Transverse colon (tissue), 4 donors: ENCODE results near the gene BIRC6. TPM values are rescaled to one million over a fixed set of nuclear protein-coding genes. Genes with fewer than 3 reads are reported as not detected.

Experiments used
- DNase-seq: peaks from one replicate; pipeline ENCODE4 v3.0.0-alpha.2; 2019
- H3K27ac ChIP-seq, 4 donors: fragments of 200-600 bp; sonication (generic); 2 replicates each; pipeline ENCODE4 v1.5.1; 2016 to 2018; ENCODE audit warnings: inconsistent platforms in 4 of 4
- H3K27me3 ChIP-seq: fragments of 200-600 bp; sonication (generic); 2 replicates; pipeline ENCODE4 v1.5.1; 2017; ENCODE audit warnings: inconsistent platforms
- H3K36me3 ChIP-seq, 4 donors: fragments of 200-600 bp; sonication (generic); 2 replicates each; pipeline ENCODE4 v1.5.1; 2017 to 2019; ENCODE audit warnings: inconsistent platforms in 4 of 4
- H3K4me1 ChIP-seq, 4 donors: fragments of 200-600 bp; sonication (generic); 2 replicates each; pipeline ENCODE4 v1.5.1; 2017 to 2020; ENCODE audit warnings: inconsistent platforms in 4 of 4
- H3K4me3 ChIP-seq, 4 donors: fragments of 200-600 bp; sonication (generic); 1 replicate in 1 of 4; 2 replicates in 3 of 4; pipeline versions ENCODE4 v1.5.1 to v1.6.1; 2017 to 2019; ENCODE audit warnings: inconsistent platforms in 4 of 4
- H3K9me3 ChIP-seq, 2 donors: fragments of 200-600 bp; sonication (generic); 2 replicates each; pipeline ENCODE4 v1.5.1; 2017 to 2019; ENCODE audit warnings: inconsistent platforms in 2 of 2
- EP300 ChIP-seq: sonication (generic); formaldehyde crosslinking; IDR thresholded peaks from one replicate; pipeline ENCODE4 v1.6.1; 2017; ENCODE audit warnings: antibody characterized with exemption, low read depth
- POLR2A ChIP-seq: fragments of 450-650 bp; IDR thresholded peaks from one replicate; pipeline ENCODE4 v1.6.1; 2016; ENCODE audit warnings: antibody characterized with exemption, mild to moderate bottlenecking, moderate library complexity
- POLR2AphosphoS5 ChIP-seq, 3 donors: sonication (generic); formaldehyde crosslinking; IDR thresholded peaks; one replicate each; pipeline ENCODE4 v1.6.1; 2016; ENCODE audit warnings: antibody characterized with exemption in 3 of 3
- WGBS, 2 donors: methylation state at CpG; one replicate each; pipeline ENCODE4 v1.1.5; 2018; ENCODE audit warnings: low coverage in 1 of 2; 5-methylcytosine and 5-hydroxymethylcytosine counted together
- in situ Hi-C, 4 donors: fragments of 200-750 bp; cut with MboI; loops; one replicate each; pipeline versions ENCODE4 v1.15.0 to v1.15.1; 2017; ENCODE audit warnings: low sequenced_read_pairs in 3 of 4, low pct_ligation_motif_present in 1 of 4, low pct_unique_long_range_greater_than_20kb in 1 of 4
- intact Hi-C: fragments of 100-400 bp; cut with DNase I; formaldehyde crosslinking; loops from one replicate; pipeline ENCODE4 v1.15.1; 2023; ENCODE audit warnings: low total_unique reads
- total RNA-seq, 4 donors: library from RNA; depleted of rRNA; stranded (reverse); fragments of >200 nt; gene quantifications; one replicate each; pipeline ENCODE4 v1.1.0, GENCODE V29; 2016
- TF ChIP-seq, protein P1 (sequence below), 5 experiments: fragments of 200-600 bp in 3 of 5; fragments of 450-650 bp in 2 of 5; sonication (generic) in 3 of 5; IDR thresholded peaks; 1 replicate in 2 of 5; 2 replicates in 3 of 5; pipeline ENCODE4 v1.5.1; 2016 to 2017; ENCODE audit warnings: antibody characterized with exemption in 5 of 5, inconsistent platforms in 3 of 5, mild to moderate bottlenecking in 2 of 5, moderate library complexity in 1 of 5

BIRC6 gene
- total RNA-seq, 4 donors from 2014 or later, result 131 to 337 (median 219) TPM

DNA sequence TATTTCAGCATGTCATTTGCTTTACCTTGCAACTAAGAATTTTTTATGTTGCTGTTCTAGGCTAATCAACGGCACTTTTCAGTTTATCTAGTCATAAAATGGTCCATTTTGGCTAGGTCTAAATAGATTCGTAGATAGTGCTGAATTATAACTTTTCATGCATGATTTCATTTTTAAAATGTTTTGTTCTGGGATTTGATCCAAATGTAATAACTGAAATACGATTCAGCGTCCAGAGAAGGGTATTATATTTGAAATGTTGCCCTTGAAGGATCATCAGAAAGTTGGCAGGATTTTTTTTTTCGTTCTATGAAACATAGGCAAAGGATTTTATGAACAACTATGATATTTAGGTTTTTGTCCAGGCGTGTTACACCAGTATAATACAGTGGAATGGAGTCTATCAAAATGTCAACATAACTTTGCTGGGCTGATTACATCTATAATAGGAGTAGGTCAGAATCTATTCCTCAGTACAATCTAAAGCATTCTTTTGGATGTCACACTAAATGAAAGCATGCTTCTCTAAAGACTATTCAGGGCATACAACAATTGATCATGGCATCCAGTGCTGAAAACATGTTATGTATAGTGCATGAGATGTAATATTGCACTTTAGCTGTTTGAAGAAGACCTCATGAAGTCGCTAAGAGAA, 295.9 kb downstream of the BIRC6 start:
- Histone ChIP-seq H3K27me3 (no peaks in the 10 kb centered on the region), H3K9me3 (no peaks in the 10 kb centered on the region), H3K36me3 (peaks cover 0 to 15% (median 4%) of the 10 kb centered on the region in 4 donors), H3K27ac (no peak overlapping the region), H3K4me1 (no peaks in the 10 kb centered on the region), H3K4me3 (no peak overlapping the region)
- in situ Hi-C loops (no loop called here), intact Hi-C loops (no loop called here)
- DNase-seq, result no peak
- TF ChIP-seq POLR2A (no peak), POLR2AphosphoS5 (IDR thresholded peaks at IDR 0.05) (no peak), EP300 (no peak)
- TF ChIP-seq, protein P1, sequence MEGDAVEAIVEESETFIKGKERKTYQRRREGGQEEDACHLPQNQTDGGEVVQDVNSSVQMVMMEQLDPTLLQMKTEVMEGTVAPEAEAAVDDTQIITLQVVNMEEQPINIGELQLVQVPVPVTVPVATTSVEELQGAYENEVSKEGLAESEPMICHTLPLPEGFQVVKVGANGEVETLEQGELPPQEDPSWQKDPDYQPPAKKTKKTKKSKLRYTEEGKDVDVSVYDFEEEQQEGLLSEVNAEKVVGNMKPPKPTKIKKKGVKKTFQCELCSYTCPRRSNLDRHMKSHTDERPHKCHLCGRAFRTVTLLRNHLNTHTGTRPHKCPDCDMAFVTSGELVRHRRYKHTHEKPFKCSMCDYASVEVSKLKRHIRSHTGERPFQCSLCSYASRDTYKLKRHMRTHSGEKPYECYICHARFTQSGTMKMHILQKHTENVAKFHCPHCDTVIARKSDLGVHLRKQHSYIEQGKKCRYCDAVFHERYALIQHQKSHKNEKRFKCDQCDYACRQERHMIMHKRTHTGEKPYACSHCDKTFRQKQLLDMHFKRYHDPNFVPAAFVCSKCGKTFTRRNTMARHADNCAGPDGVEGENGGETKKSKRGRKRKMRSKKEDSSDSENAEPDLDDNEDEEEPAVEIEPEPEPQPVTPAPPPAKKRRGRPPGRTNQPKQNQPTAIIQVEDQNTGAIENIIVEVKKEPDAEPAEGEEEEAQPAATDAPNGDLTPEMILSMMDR (IDR thresholded peaks at IDR 0.05), result no peak
- WGBS, 2 donors, result 49 to 77% methylated on average over 7 of the region's 7 CpGs

DNA sequence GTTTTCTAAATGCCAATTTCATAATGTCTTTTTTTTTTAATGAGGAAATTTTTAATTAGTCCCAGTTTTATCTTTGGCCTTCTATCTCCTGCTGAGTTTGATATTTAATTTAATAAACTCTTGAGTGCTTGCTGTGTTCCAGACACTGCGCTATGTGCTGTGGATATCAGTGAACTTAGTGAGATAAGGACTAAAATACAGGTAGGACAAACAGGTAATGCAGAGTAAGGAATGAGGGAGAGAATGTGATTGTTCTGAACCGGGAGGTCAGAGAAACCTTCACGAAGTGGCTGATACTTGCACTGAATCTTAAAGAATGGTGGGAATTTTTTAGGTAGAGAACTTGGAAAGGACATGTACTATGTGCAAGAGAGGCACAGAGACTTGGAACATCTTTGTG, 299.2 kb downstream of the BIRC6 start:
- Histone ChIP-seq H3K4me3 (no peak overlapping the region), H3K36me3 (peaks cover 0 to 3% (median 0%) of the 10 kb centered on the region in 4 donors), H3K9me3 (no peaks in the 10 kb centered on the region), H3K27ac (no peak overlapping the region), H3K4me1 (no peaks in the 10 kb centered on the region), H3K27me3 (no peaks in the 10 kb centered on the region)
- WGBS, 2 donors, result 93 to 100% methylated on average over 2 to 3 of the region's 3 CpGs
- intact Hi-C loops, result no loop called here
- DNase-seq, result no peak
- in situ Hi-C loops, result no loop called here
- TF ChIP-seq, protein P1 (IDR thresholded peaks at IDR 0.05), result no peak
- no peak for TF ChIP-seq POLR2A

DNA sequence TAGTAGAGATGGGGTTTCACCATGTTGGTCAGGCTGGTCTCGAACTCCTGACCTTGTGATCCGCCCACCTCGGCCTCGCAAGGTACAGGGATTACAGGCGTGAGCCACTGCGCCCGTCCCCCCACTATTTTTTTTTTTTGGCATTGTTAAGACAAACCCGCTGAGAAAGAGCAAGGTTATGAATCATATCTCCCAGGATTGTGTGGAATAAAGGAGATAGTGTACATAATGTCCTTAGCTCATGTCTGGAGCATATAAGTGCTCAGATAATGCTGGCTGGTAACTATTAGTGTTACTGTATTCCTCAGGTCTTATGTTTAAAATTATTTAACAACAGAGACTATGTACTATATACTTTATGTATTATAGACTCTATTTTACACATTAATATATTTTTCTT, 307.0 kb downstream of the BIRC6 start:
- intact Hi-C loops, result no loop called here
- Histone ChIP-seq H3K4me3 (no peak overlapping the region), H3K9me3 (no peaks in the 10 kb centered on the region), H3K36me3 (peaks cover 0 to 9% (median 0%) of the 10 kb centered on the region in 4 donors), H3K27ac (no peak overlapping the region), H3K27me3 (no peaks in the 10 kb centered on the region), H3K4me1 (no peaks in the 10 kb centered on the region)
- WGBS, 2 donors, result 96 to 97% methylated on average over 3 to 8 of the region's 8 CpGs
- DNase-seq, result no peak
- TF ChIP-seq POLR2A (no peak), EP300 (no peak), POLR2AphosphoS5 (IDR thresholded peaks at IDR 0.05) (no peak)
- TF ChIP-seq, protein P1 (IDR thresholded peaks at IDR 0.05), result no peak
- in situ Hi-C loops, result no loop called here

DNA sequence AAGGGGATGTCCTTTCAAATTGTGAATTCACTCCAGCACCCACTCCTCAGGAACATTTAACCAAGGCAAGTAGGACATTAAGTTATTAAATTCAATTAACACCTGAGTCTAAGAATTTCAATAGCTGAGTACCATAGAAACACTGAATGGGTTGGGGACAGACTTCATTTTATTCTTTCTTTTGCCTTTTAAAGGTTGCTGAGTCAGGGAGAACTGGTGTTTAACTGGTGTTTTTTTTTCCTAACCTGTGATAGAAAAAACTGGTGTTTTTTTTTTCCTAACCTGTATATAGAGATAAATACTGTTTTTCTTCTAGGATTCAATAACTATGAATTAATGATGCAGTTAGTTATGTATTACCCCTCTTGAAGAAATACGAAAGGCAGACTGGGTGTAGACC, 309.9 kb downstream of the BIRC6 start:
- no peak overlapping the region for H3K4me3 ChIP-seq
- in situ Hi-C loops (no loop called here), intact Hi-C loops (no loop called here)
- H3K27me3 ChIP-seq, result no peaks in the 10 kb centered on the region
- H3K36me3 ChIP-seq, result peaks cover 0 to 9% (median 0%) of the 10 kb centered on the region in 4 donors
- no peaks in the 10 kb centered on the region for H3K9me3 ChIP-seq
- no peak overlapping the region for H3K27ac ChIP-seq
- H3K4me1 ChIP-seq, result no peaks in the 10 kb centered on the region
- no peak for TF ChIP-seq POLR2AphosphoS5 (IDR thresholded peaks at IDR 0.05)
- TF ChIP-seq, protein P1 (IDR thresholded peaks at IDR 0.05), result no peak
- TF ChIP-seq POLR2A, result no peak
- TF ChIP-seq EP300, result no peak
- WGBS, 2 donors, result 92% methylated on average over 1 of the region's 1 CpG
- no peak for DNase-seq
